ENCODE data around the gene CTDSP2.
"Not testable (repeated sequence)": the region's sequence is repeated elsewhere in the genome, so short reads cannot be mapped to it uniquely, and the experiment has no call there.

DNA sequence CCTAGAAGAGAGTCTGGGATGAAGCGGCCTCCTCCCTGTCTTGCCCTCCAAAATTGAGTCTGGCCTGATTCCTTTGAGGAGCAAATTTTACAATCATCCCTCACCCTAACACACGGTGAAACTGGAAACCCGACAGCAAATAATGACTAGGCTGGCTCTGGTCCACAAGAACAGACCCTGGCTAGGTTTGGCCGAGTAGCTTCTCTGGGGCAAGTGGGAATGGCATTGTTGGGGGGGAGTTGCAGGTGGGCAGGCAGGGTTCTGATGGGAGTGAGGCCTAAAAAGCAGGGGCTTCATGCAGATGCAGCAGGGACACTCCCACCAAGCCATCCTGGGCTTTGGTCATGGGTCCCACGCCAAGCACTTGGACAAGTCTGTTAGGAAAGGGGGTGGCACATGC lies 25.5 kb downstream of the CTDSP2 start:
- TF ChIP-seq POLR2AphosphoS5 (IDR thresholded peaks at IDR 0.05; ENCODE audit: low read depth, low read length); TAF1 (IDR thresholded peaks at IDR 0.05; ENCODE audit: borderline replicate concordance, low read depth, low read length): not testable (repeated sequence)
- 0 out of 2 replicates have a peak, but pooled peaks have one; percentile 41 for TF ChIP-seq POLR2A (IDR thresholded peaks at IDR 0.05; ENCODE audit: low read depth, low read length)
